GM12801 (cell line): ENCODE data around the gene PLCD1.

Source experiments
- CTCF ChIP-seq: IDR thresholded peaks from one replicate; pipeline ENCODE4 v1.5.1; 2011; ENCODE audit warnings: control low read depth; ENCODE audit not compliant: insufficient read length; ENCODE audit errors: extremely low read depth

Gene PLCD1

DNA sequence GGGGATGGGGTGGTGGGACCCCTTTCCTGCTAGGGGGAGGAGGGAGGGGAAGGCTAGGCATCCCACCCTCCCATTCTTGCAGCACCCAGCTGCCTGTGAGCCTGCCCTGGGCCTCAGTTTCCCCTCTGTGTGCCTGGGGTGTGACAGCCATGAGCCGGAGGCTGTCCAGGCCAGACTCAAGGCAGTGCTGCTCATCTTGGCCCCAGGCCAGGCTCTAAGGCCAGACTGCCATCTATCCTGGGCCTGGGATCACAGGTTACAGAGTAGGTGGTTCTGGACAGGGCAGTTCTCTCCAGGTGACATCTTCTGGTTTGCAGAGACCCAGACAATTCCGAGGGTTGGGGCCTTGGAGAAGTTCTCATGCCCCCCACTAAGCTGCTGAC, 42.1 kb downstream of the PLCD1 start:
- TF ChIP-seq CTCF, result no peak

GRCh38 chr3:37986479-37987314, 42.7 kb downstream of the PLCD1 start:
- TF ChIP-seq CTCF, result no peak

GRCh38 chr3:37985637-37986320, 43.7 kb downstream of the PLCD1 start:
- TF ChIP-seq CTCF, result no peak

- no peak for TF ChIP-seq CTCF
Observed at GRCh38 chr3:37984596-37984995, 44.8 kb downstream of the PLCD1 start.

DNA sequence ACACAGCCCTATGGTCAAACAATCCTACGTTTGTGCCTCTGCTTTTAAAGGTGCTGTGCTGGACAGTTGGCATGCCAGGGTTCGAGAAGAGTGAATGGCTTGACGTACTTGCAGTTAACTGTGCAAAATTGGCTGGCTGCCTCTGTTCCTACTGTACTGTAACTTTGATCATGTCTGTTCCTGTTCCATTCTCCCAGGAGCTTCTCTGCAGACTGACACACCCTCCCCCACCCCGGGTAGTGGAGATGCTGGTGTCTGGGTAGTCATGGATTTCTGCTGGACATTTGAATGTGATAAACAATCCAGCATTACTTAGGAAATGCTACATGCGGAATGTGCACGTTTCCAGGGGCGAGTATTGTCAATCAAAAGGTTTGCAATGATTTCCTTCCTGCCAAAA, 45.4 kb downstream of the PLCD1 start:
- no peak for TF ChIP-seq CTCF

- no peak for TF ChIP-seq CTCF
Observed at GRCh38 chr3:37982331-37982730, 47.1 kb downstream of the PLCD1 start.

GRCh38 chr3:37981348-37981664, 48.1 kb downstream of the PLCD1 start:
- TF ChIP-seq CTCF, result no peak
